ENCODE results near the gene ING4. TPM values are rescaled to one million over a fixed set of nuclear protein-coding genes. Genes with fewer than 3 reads are reported as not detected.
A peak's percentile ranks its signal among the peaks of the same experiment; 100 is the strongest.

Gene ING4
- total RNA-seq, 2 donors from 2014 or later, result 27.6 to 28.0 TPM

DNA sequence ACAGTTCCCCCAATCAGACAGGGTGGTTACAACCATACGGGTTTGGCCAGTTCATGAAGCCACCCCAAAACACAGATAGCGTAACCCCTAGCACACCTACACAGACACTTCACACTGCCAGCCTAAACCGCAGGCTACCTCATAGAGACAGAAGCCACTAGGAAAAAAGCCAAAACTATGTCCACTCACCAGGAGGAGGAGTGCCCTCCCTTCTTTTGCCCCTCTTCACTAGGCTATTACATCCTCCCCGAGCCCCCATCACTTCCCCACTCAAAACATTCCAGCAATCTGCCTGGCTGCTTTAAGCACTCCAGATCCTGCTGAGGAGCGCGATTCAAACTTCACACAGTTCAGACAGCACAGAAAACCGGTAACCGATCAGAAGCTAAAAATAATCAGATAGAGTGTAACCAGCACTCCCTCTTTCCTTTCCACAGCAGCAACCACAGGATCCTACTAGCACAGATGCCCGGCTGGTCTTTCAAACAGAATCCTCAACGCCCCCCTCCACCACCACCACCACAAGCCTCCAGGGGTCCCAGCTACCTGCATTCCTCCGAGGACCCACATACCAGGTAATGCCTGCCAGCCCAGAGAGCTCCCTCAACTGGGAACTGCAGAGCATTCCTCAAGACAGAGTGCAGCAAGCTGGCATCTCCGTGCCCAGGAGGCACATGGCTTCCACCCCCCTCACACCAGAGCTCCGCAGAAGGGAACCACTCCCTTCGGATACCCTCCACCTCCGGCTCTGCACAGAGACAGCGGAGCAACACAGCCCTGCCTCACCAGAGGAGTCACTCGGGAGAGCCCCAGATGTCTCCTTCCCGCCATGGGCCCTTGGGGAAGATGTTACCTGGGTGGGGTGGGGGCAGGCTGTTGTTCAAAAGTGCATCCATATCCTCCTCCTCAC lies 57.2 kb downstream of the ING4 start:
- peak overlapping the region; percentile 95 for H3K27ac Mint-ChIP-seq
- H3K4me3 Mint-ChIP-seq, result no peak overlapping the region
- no peaks in the 10 kb centered on the region for H3K27me3 Mint-ChIP-seq (ENCODE audit: low read depth)
- no peaks in the 10 kb centered on the region for H3K9me3 Mint-ChIP-seq
- ATAC-seq (replicated peaks in 1 of 2), result peak; percentile 38 to 51
- H3K4me1 Mint-ChIP-seq (ENCODE audit: low read depth), result peaks cover 47% of the 10 kb centered on the region
- H3K36me3 Mint-ChIP-seq (ENCODE audit: insufficient read depth in 2 of 2), result peaks cover 31 to 33% of the 10 kb centered on the region in 2 donors
- peak; percentile 50 to 52 for DNase-seq

DNA sequence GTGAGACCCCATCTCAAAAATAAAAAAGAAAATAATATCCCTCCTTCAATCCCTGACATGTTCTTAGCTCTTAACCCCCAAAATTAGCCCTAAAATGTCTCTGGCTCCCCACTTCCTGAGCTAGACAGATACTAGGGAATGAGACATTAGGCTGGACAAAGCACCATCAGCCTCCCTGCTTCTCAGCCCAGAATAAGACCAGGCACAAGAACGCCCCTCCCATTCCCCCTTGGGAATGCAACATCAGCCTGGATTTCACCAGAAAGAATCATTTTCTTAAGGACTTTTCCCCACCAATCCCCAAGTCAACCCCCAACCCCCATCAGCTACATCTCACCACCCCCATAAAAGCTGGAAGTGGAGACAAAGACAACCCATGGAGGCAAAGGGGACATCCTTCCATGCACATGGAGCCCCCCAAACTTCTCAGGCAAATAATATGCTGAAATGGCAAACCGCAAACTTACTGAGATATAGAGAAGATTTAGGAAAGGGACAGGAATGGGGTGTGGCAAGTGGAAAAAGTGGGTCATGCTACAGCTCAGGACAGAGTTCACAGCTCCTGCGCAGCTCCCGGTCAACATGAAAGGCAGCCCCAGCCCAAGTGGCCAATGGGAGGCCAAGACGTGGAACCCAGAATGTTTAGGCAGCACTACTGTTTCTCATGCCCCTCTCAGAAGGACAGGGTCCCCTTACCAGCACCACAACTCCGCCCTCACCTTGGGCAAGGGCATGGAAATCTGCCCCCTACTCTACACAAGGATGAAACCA lies 58.5 kb downstream of the ING4 start:
- Mint-ChIP-seq H3K36me3 (ENCODE audit: insufficient read depth in 2 of 2) (peaks cover 40 to 43% of the 10 kb centered on the region in 2 donors), H3K9me3 (no peaks in the 10 kb centered on the region), H3K27me3 (ENCODE audit: low read depth) (no peaks in the 10 kb centered on the region), H3K27ac (peak overlapping the region; percentile 95), H3K4me3 (no peak overlapping the region), H3K4me1 (ENCODE audit: low read depth) (peaks cover 47% of the 10 kb centered on the region)
- DNase-seq, result no peak
- ATAC-seq (replicated peaks in 1 of 2), result no peak

DNA sequence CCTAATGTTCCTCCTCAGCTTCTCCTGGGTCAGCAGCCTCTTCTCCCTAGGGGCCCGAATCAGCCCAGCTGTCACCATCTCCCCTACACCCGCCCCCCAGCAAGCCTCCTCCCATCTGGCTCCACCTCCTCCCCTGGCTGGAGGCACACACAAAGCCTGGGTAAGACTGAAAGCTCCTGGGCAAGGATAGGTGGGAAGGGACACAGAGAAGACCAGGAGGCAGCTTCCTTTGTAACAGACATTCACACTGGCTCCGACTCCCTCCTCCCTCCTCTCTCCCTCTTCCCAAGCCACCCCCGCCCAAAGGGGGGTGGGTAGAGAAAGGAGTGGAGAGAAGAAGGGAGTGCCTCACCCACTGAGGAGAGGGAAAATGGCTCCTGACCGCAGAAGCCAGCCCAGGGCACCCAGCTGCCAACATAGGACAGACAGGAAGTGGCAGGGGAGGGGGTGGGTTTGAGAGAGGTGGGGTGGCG lies 59.8 kb downstream of the ING4 start:
- H3K36me3 Mint-ChIP-seq (ENCODE audit: insufficient read depth in 2 of 2), result peaks cover 41 to 50% of the 10 kb centered on the region in 2 donors
- DNase-seq, result peak; percentile 37 to 41

DNA sequence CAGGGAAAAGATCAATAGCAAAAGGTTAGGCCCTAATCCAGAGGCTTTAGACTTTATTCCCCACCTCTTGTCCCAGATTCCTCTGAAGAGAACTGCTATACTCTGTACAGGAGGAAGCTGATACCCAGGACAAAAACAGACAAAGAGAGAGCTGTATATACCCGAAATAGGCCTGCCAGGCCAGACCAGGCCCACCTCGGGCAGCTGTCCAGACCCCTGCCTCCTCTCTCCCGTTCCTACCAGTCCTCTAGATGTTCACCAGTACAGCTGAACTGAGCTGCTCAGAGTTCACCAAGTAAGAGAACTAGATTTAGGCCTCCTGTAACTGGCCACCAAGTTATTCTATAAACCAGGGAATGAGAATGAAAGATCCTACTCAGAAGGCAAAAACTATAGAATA lies 60.4 kb downstream of the ING4 start:
- peak overlapping the region; percentile 95 for H3K27ac Mint-ChIP-seq
- no peak for ATAC-seq (replicated peaks in 1 of 2)

More for the DNA sequence above, 59.8 kb downstream of the ING4 start:
- Mint-ChIP-seq H3K27me3 (ENCODE audit: low read depth) (no peaks in the 10 kb centered on the region), H3K27ac (peak overlapping the region; percentile 95), H3K4me1 (ENCODE audit: low read depth) (peaks cover 47% of the 10 kb centered on the region), H3K9me3 (no peaks in the 10 kb centered on the region), H3K4me3 (no peak overlapping the region)
- ATAC-seq (replicated peaks in 1 of 2), result no peak

More for the DNA sequence above, 60.4 kb downstream of the ING4 start:
- H3K36me3 Mint-ChIP-seq (ENCODE audit: insufficient read depth in 2 of 2), result peaks cover 46 to 55% of the 10 kb centered on the region in 2 donors
- no peaks in the 10 kb centered on the region for H3K27me3 Mint-ChIP-seq (ENCODE audit: low read depth)
- peaks cover 47% of the 10 kb centered on the region for H3K4me1 Mint-ChIP-seq (ENCODE audit: low read depth)
- no peak for DNase-seq
- H3K4me3 Mint-ChIP-seq, result no peak overlapping the region
- no peaks in the 10 kb centered on the region for H3K9me3 Mint-ChIP-seq

Other genes starting within 250 kb of the ING4 start
- gene CD27, start 218.2 kb downstream of the ING4 start, total RNA-seq, result 10 to 100 TPM; 53.1 to 90.5 TPM
- gene TAPBPL, start 211.1 kb downstream of the ING4 start, total RNA-seq, result 10 to 100 TPM; 26.0 to 29.6 TPM
- 10 to 100 TPM; 51.2 to 53.1 TPM for gene VAMP1, start 192.4 kb downstream of the ING4 start, total RNA-seq
- 100 to 1,000 TPM; 170 to 179 TPM for gene MRPL51, start 169.9 kb downstream of the ING4 start, total RNA-seq
- gene NCAPD2, start 169.0 kb downstream of the ING4 start, total RNA-seq, result 100 to 1,000 TPM; 156 to 168 TPM
- 1,000 to 10,000 TPM; 4,101 to 4,234 TPM for gene GAPDH, start 128.6 kb downstream of the ING4 start, total RNA-seq
- 10 to 100 TPM; 14.2 to 17.0 TPM for gene IFFO1, start 107.1 kb downstream of the ING4 start, total RNA-seq
- 10 to 100 TPM; 76.9 to 89.8 TPM for gene NOP2, start 94.8 kb downstream of the ING4 start, total RNA-seq
- gene CHD4, start 55.7 kb downstream of the ING4 start, total RNA-seq, result 100 to 1,000 TPM; 292 to 299 TPM
- gene LPAR5, start 27.2 kb downstream of the ING4 start, total RNA-seq, result 1 to 10 TPM; 4.1 to 8.9 TPM
- 1 to 10 TPM; 5.2 to 6.1 TPM for gene ACRBP, start 15.7 kb downstream of the ING4 start, total RNA-seq
- gene ZNF384, start 26.3 kb upstream of the ING4 start, total RNA-seq, result 10 to 100 TPM; 78.1 to 82.2 TPM
- under 1 TPM; 0.58 to 0.76 TPM for gene PIANP, start 37.7 kb upstream of the ING4 start, total RNA-seq
- gene COPS7A, start 60.9 kb upstream of the ING4 start, total RNA-seq, result 10 to 100 TPM; 30.2 to 39.7 TPM
- gene MLF2, start 90.0 kb upstream of the ING4 start, total RNA-seq, result 100 to 1,000 TPM; 122 to 134 TPM
- gene PTMS, start 103.2 kb upstream of the ING4 start, total RNA-seq, result 100 to 1,000 TPM; 119 to 154 TPM
- gene LAG3, start 109.4 kb upstream of the ING4 start, total RNA-seq, result 100 to 1,000 TPM; 117 to 188 TPM
- 100 to 1,000 TPM; 126 to 141 TPM for gene CD4, start 126.4 kb upstream of the ING4 start, total RNA-seq
- gene GPR162, start 158.7 kb upstream of the ING4 start, total RNA-seq, result under 1 TPM; 0.72 to 0.93 TPM
- 1 to 10 TPM; 2.2 to 2.6 TPM for gene P3H3, start 165.3 kb upstream of the ING4 start, total RNA-seq
- 1 to 10 TPM in 1 of 2 donors, under 1 TPM in 1; 0.95 to 1.3 TPM for gene GNB3, start 177.8 kb upstream of the ING4 start, total RNA-seq
- gene CDCA3, start 188.2 kb upstream of the ING4 start, total RNA-seq, result 10 to 100 TPM; 67.7 to 94.8 TPM
- gene USP5, start 189.0 kb upstream of the ING4 start, total RNA-seq, result 100 to 1,000 TPM in 1 of 2 donors, 10 to 100 TPM in 1; 98.0 to 105 TPM
- 100 to 1,000 TPM; 504 to 562 TPM for gene TPI1, start 204.4 kb upstream of the ING4 start, total RNA-seq
- gene SPSB2, start 210.2 kb upstream of the ING4 start, total RNA-seq, result 10 to 100 TPM in 1 of 2 donors, 1 to 10 TPM in 1; 9.6 to 10.4 TPM
- gene LRRC23, start 241.7 kb upstream of the ING4 start, total RNA-seq, result 10 to 100 TPM in 1 of 2 donors, 1 to 10 TPM in 1; 8.6 to 11.3 TPM